ENCODE measurements around the gene SP1. TPM values are rescaled to one million over a fixed set of nuclear protein-coding genes. Genes with fewer than 3 reads are reported as not detected.

Gene SP1
- total and polyA plus RNA-seq, 5 donors from 2014 or later = 8.1 to 79.0 (median 8.4) TPM

GRCh38 chr12:53462935-53463334 is 83.0 kb downstream of the SP1 start:
- Histone ChIP-seq H3K27ac (ENCODE audit: insufficient read depth, low read length, poor library complexity, severe bottlenecking) (no peak overlapping the region), H3K36me3 (ENCODE audit: control insufficient read depth, insufficient read depth, low read length) (peaks cover 100% of the 10 kb centered on the region), H3K9me3 (ENCODE audit: control insufficient read depth in 2 of 2, low read length in 2 of 2) (no peaks in the 10 kb centered on the region), H3K4me1 (ENCODE audit: control insufficient read depth, insufficient read depth, low read length, poor library complexity, severe bottlenecking) (peaks cover 3% of the 10 kb centered on the region), H3K27me3 (ENCODE audit: control insufficient read depth, insufficient read depth, low read length) (no peaks in the 10 kb centered on the region), H3K4me3 (ENCODE audit: low read depth, low read length) (no peak overlapping the region)
- Mint-ChIP-seq H3K36me3 (peaks cover 63% of the 10 kb centered on the region), H3K4me3 (no peak overlapping the region), H3K4me1 (peaks cover 16 to 52% (median 21%) of the 10 kb centered on the region in 4 donors), H3K9me3 (no peaks in the 10 kb centered on the region), H3K27ac (no peak overlapping the region), H3K27me3 (no peaks in the 10 kb centered on the region)
- no peak for DNase-seq
- ATAC-seq (ENCODE audit: low read depth in 2 of 2) = no peak

GRCh38 chr12:53463802-53464560 is 84.0 kb downstream of the SP1 start:
- Mint-ChIP-seq H3K27me3 (no peaks in the 10 kb centered on the region), H3K4me3 (no peak overlapping the region), H3K9me3 (no peaks in the 10 kb centered on the region), H3K27ac (peak overlapping the region in 1 of 3 donors; percentile 9), H3K36me3 (peaks cover 70% of the 10 kb centered on the region), H3K4me1 (peaks cover 15 to 50% (median 19%) of the 10 kb centered on the region in 4 donors)
- Histone ChIP-seq H3K4me1 (ENCODE audit: control insufficient read depth, insufficient read depth, low read length, poor library complexity, severe bottlenecking) (no peaks in the 10 kb centered on the region), H3K4me3 (ENCODE audit: low read depth, low read length) (no peak overlapping the region), H3K36me3 (ENCODE audit: control insufficient read depth, insufficient read depth, low read length) (peaks cover 99% of the 10 kb centered on the region), H3K9me3 (ENCODE audit: control insufficient read depth in 2 of 2, low read length in 2 of 2) (no peaks in the 10 kb centered on the region), H3K27me3 (ENCODE audit: control insufficient read depth, insufficient read depth, low read length) (no peaks in the 10 kb centered on the region), H3K27ac (ENCODE audit: insufficient read depth, low read length, poor library complexity, severe bottlenecking) (no peak overlapping the region)
- ATAC-seq (ENCODE audit: low read depth in 2 of 2) = no peak
- no peak for DNase-seq

- ATAC-seq (ENCODE audit: low read depth in 2 of 2) (no peak), DNase-seq (no peak)
- peak overlapping the region in 1 of 4 donors; percentile 73 for H3K4me3 Mint-ChIP-seq
- peaks cover 12 to 47% (median 16%) of the 10 kb centered on the region in 4 donors for H3K4me1 Mint-ChIP-seq
- H3K36me3 ChIP-seq (ENCODE audit: control insufficient read depth, insufficient read depth, low read length) = peaks cover 99% of the 10 kb centered on the region
- H3K27ac ChIP-seq (ENCODE audit: insufficient read depth, low read length, poor library complexity, severe bottlenecking) = peak overlapping the region; percentile 30
- H3K9me3 Mint-ChIP-seq = no peaks in the 10 kb centered on the region
- no peaks in the 10 kb centered on the region for H3K4me1 ChIP-seq (ENCODE audit: control insufficient read depth, insufficient read depth, low read length, poor library complexity, severe bottlenecking)
- peaks cover 65% of the 10 kb centered on the region for H3K36me3 Mint-ChIP-seq
- H3K27me3 Mint-ChIP-seq = no peaks in the 10 kb centered on the region
- no peak overlapping the region for H3K4me3 ChIP-seq (ENCODE audit: low read depth, low read length)
- peak overlapping the region in 1 of 3 donors; percentile 71 for H3K27ac Mint-ChIP-seq
- no peaks in the 10 kb centered on the region for H3K9me3 ChIP-seq (ENCODE audit: control insufficient read depth in 2 of 2, low read length in 2 of 2)
- no peaks in the 10 kb centered on the region for H3K27me3 ChIP-seq (ENCODE audit: control insufficient read depth, insufficient read depth, low read length)
Observed at GRCh38 chr12:53464685-53465418, 84.9 kb downstream of the SP1 start.

GRCh38 chr12:53465679-53466078 is 85.7 kb downstream of the SP1 start:
- no peak for ATAC-seq (ENCODE audit: low read depth in 2 of 2)
- Mint-ChIP-seq H3K9me3 (no peaks in the 10 kb centered on the region), H3K27ac (peak overlapping the region in 2 of 3 donors; percentile 13 to 71), H3K27me3 (no peaks in the 10 kb centered on the region), H3K36me3 (peaks cover 60% of the 10 kb centered on the region), H3K4me3 (no peak overlapping the region), H3K4me1 (peaks cover 11 to 44% (median 12%) of the 10 kb centered on the region in 4 donors)
- Histone ChIP-seq H3K9me3 (ENCODE audit: control insufficient read depth in 2 of 2, low read length in 2 of 2) (no peaks in the 10 kb centered on the region), H3K4me1 (ENCODE audit: control insufficient read depth, insufficient read depth, low read length, poor library complexity, severe bottlenecking) (no peaks in the 10 kb centered on the region), H3K4me3 (ENCODE audit: low read depth, low read length) (no peak overlapping the region), H3K27me3 (ENCODE audit: control insufficient read depth, insufficient read depth, low read length) (no peaks in the 10 kb centered on the region), H3K36me3 (ENCODE audit: control insufficient read depth, insufficient read depth, low read length) (peaks cover 97% of the 10 kb centered on the region), H3K27ac (ENCODE audit: insufficient read depth, low read length, poor library complexity, severe bottlenecking) (peak overlapping the region; percentile 30)
- DNase-seq = no peak

Other genes with a start within 250 kb of the SP1 start
- 32.6 TPM for gene ZNF740, start 199.5 kb upstream of the SP1 start, total RNA-seq
- gene ZNF740, start 199.5 kb upstream of the SP1 start, polyA plus RNA-seq = 1 to 10 TPM; 2.3 to 3.1 (median 2.7) TPM
- 68.0 TPM for gene CSAD, start 199.3 kb upstream of the SP1 start, total RNA-seq
- 1 to 10 TPM; 1.2 to 2.3 (median 1.6) TPM for gene CSAD, start 199.3 kb upstream of the SP1 start, polyA plus RNA-seq
- gene ITGB7, start 172.9 kb upstream of the SP1 start, total RNA-seq = 297 TPM
- 100 to 1,000 TPM; 279 to 382 (median 330) TPM for gene ITGB7, start 172.9 kb upstream of the SP1 start, polyA plus RNA-seq
- gene RARG, start 148.0 kb upstream of the SP1 start, total RNA-seq = 16.8 TPM
- 1 to 10 TPM; 1.5 to 5.1 (median 2.4) TPM for gene RARG, start 148.0 kb upstream of the SP1 start, polyA plus RNA-seq
- gene ESPL1, start 111.9 kb upstream of the SP1 start, total RNA-seq = 2.7 TPM
- gene ESPL1, start 111.9 kb upstream of the SP1 start, polyA plus RNA-seq = under 1 TPM in 3 of 4 donors, not detected in 1; 0.05 to 0.24 (median 0.11) TPM
- 506 TPM for gene PFDN5, start 84.6 kb upstream of the SP1 start, total RNA-seq
- gene PFDN5, start 84.6 kb upstream of the SP1 start, polyA plus RNA-seq = 1,000 to 10,000 TPM; 1,352 to 1,800 (median 1,601) TPM
- gene MYG1, start 80.5 kb upstream of the SP1 start, total RNA-seq = 33.9 TPM
- 10 to 100 TPM; 85.0 to 98.1 (median 94.4) TPM for gene MYG1, start 80.5 kb upstream of the SP1 start, polyA plus RNA-seq
- 36.8 TPM for gene AAAS, start 58.6 kb upstream of the SP1 start, total RNA-seq
- gene AAAS, start 58.6 kb upstream of the SP1 start, polyA plus RNA-seq = 10 to 100 TPM; 34.0 to 45.9 (median 37.8) TPM
- not detected for gene SP7, start 43.8 kb upstream of the SP1 start, total RNA-seq
- under 1 TPM in 1 of 4 donors, not detected in 3; 0.07 TPM for gene SP7, start 43.8 kb upstream of the SP1 start, polyA plus RNA-seq
- not detected for gene AMHR2, start 43.7 kb downstream of the SP1 start, total RNA-seq
- gene AMHR2, start 43.7 kb downstream of the SP1 start, polyA plus RNA-seq = not detected
- 187 TPM for gene PRR13, start 61.6 kb downstream of the SP1 start, total RNA-seq
- gene PRR13, start 61.6 kb downstream of the SP1 start, polyA plus RNA-seq = 100 to 1,000 TPM; 525 to 639 (median 574) TPM
- gene PCBP2, start 71.9 kb downstream of the SP1 start, total RNA-seq = 931 TPM
- gene PCBP2, start 71.9 kb downstream of the SP1 start, polyA plus RNA-seq = 100 to 1,000 TPM; 113 to 150 (median 134) TPM
- gene MAP3K12, start 119.3 kb downstream of the SP1 start, total RNA-seq = 31.5 TPM
- gene MAP3K12, start 119.3 kb downstream of the SP1 start, polyA plus RNA-seq = 1 to 10 TPM; 3.8 to 4.6 (median 4.4) TPM
- gene TARBP2, start 121.1 kb downstream of the SP1 start, total RNA-seq = 25.1 TPM
- gene TARBP2, start 121.1 kb downstream of the SP1 start, polyA plus RNA-seq = 10 to 100 TPM; 22.5 to 29.1 (median 25.6) TPM
- gene NPFF, start 127.3 kb downstream of the SP1 start, total RNA-seq = not detected
- gene NPFF, start 127.3 kb downstream of the SP1 start, polyA plus RNA-seq = not detected
- gene ATF7, start 246.2 kb downstream of the SP1 start, total RNA-seq = 41.0 TPM
- gene ATF7, start 246.2 kb downstream of the SP1 start, polyA plus RNA-seq = 10 to 100 TPM; 11.6 to 16.7 (median 14.3) TPM